ENCODE results near the gene RAN. TPM values are rescaled to one million over a fixed set of nuclear protein-coding genes. Genes with fewer than 3 reads are reported as not detected.

The RAN gene
- total RNA-seq (2022) (1,362 and 1,467 TPM in 2 replicates), Bru-seq, nascent RNA (percentile 99 among the genes with signal in this experiment), BruChase-seq, experiment 1, labeled RNA remaining after a 6-hour chase (percentile 100 among the genes with signal in this experiment), BruChase-seq, experiment 2, labeled RNA remaining after a 2-hour chase (percentile 100 among the genes with signal in this experiment)
- long read RNA-seq, transcript RAN-202 (6 exons, 1,530 nt), result minor isoform, 62 of 2,535 reads
- long read RNA-seq, transcript RAN-203 (6 exons, 2,455 nt), result minor isoform, 18 of 2,535 reads
- long read RNA-seq, transcript RAN-212 (7 exons, 2,661 nt), result major isoform, 2,361 of 2,535 reads
- long read RNA-seq, partial matches to known transcripts, result 51 of 2,535 reads
- long read RNA-seq, other reads (novel, unspliced or antisense), result 42 of 2,535 reads

- H3K4me1 Mint-ChIP-seq (ENCODE audit: insufficient read depth, unreplicated experiment), result peaks cover 26% of the 10 kb centered on the region
- DNase-seq (ENCODE audit: unreplicated experiment), result peak; percentile 89
- intact Hi-C loops (cut with micrococcal nuclease), result loop anchor here (1.0 kb wide), 1 partner anchor 32 kb away; the partner anchor contains the start of gene STX2
- H3K27ac Mint-ChIP-seq (ENCODE audit: low read depth, unreplicated experiment), result peak within 1 kb of the TSS; percentile 81
- POLR2A ChIA-PET, result interaction anchor here (0.8 kb wide), 1 partner anchor 32 kb away, joined by 3 read pairs; the partner anchor contains the start of gene STX2
- no peaks in the 10 kb centered on the region for H3K27me3 Mint-ChIP-seq (ENCODE audit: insufficient read depth, unreplicated experiment)
- no peaks in the 10 kb centered on the region for H3K9me3 Mint-ChIP-seq (ENCODE audit: unreplicated experiment)
- H3K36me3 Mint-ChIP-seq (ENCODE audit: insufficient read depth, unreplicated experiment), result peaks cover 43% of the 10 kb centered on the region
- BruUV-seq (replicated peaks), result TSS peak; percentile 81
- no peak for TF ChIP-seq CTCF (IDR thresholded peaks at IDR 0.05; ENCODE audit: unreplicated experiment)
- CTCF ChIA-PET, result interaction anchor here (0.7 to 1.4 kb wide), 3 partner anchors 32 to 1767 kb away, joined by 3 to 6 read pairs (median 3); no protein-coding TSS in a partner anchor
- peak within 1 kb of the TSS; percentile 88 for H3K4me3 Mint-ChIP-seq (ENCODE audit: unreplicated experiment)
Measured at GRCh38 chr12:130871286-130872178, at the start of gene RAN. Gene RAN, plus strand, starts transcription at chr12:130872066. Its CDS starts 528 bp downstream, at chr12:130872594.

- ChIA-PET POLR2A (no interaction called here), CTCF (interaction anchor here (0.6 to 2.5 kb wide), 5 partner anchors 9 to 1580 kb away, joined by 3 to 20 read pairs (median 4); no protein-coding TSS in a partner anchor)
- no peaks in the 10 kb centered on the region for H3K27me3 Mint-ChIP-seq (ENCODE audit: insufficient read depth, unreplicated experiment)
- no peak for TF ChIP-seq CTCF (IDR thresholded peaks at IDR 0.05; ENCODE audit: unreplicated experiment)
- no peak for DNase-seq (ENCODE audit: unreplicated experiment)
- intact Hi-C loops (cut with micrococcal nuclease), result no loop called here
- H3K4me3 Mint-ChIP-seq (ENCODE audit: unreplicated experiment), result no peak overlapping the region
- peaks cover 24% of the 10 kb centered on the region for H3K36me3 Mint-ChIP-seq (ENCODE audit: insufficient read depth, unreplicated experiment)
- no peaks in the 10 kb centered on the region for H3K4me1 Mint-ChIP-seq (ENCODE audit: insufficient read depth, unreplicated experiment)
- H3K27ac Mint-ChIP-seq (ENCODE audit: low read depth, unreplicated experiment), result no peak overlapping the region
- H3K9me3 Mint-ChIP-seq (ENCODE audit: unreplicated experiment), result no peaks in the 10 kb centered on the region
- no TSS peak for BruUV-seq (replicated peaks)
Measured at GRCh38 chr12:130825771-130826150, 46.1 kb upstream of the RAN start.

DNA sequence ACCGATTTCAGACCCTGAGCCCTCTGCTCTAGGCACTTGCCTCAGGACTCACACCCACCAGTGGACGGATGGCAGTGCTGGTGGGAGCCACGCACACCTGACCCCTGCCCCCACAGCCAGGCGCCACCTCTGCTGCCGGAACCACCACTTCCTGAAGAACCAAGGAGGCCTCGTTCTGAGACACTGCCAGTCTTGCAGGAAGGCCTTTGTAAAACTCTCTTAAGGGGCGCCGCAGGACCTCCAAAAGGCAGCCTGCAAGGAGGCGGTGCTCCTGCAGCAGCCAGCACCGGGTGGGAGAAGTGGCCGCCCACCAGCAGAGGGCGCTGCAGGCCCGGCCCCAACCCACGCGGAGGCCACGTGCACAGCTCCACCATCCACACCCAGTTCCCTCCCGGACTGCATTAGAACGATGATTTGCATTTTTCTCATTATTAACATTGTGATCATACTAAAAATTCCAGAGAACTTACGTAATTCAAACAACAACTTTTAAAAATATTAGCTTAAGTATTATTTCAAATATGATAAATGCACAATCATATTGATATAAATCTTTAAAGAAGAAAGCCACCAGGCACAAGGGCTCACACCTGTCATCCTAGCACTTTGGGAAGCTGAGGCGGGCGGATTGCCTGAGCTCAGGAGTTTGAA, 45.6 kb upstream of the RAN start:
- POLR2A ChIA-PET, result no interaction called here
- H3K27ac Mint-ChIP-seq (ENCODE audit: low read depth, unreplicated experiment), result no peak overlapping the region
- intact Hi-C loops (cut with micrococcal nuclease), result no loop called here
- H3K4me3 Mint-ChIP-seq (ENCODE audit: unreplicated experiment), result no peak overlapping the region
- peak; percentile 37 for DNase-seq (ENCODE audit: unreplicated experiment)
- no peaks in the 10 kb centered on the region for H3K9me3 Mint-ChIP-seq (ENCODE audit: unreplicated experiment)
- peak; percentile 38 for TF ChIP-seq CTCF (IDR thresholded peaks at IDR 0.05; ENCODE audit: unreplicated experiment)
- peaks cover 19% of the 10 kb centered on the region for H3K36me3 Mint-ChIP-seq (ENCODE audit: insufficient read depth, unreplicated experiment)
- H3K27me3 Mint-ChIP-seq (ENCODE audit: insufficient read depth, unreplicated experiment), result no peaks in the 10 kb centered on the region
- CTCF ChIA-PET, result interaction anchor here (0.6 to 2.5 kb wide), 7 partner anchors 10 to 1581 kb away, joined by 3 to 20 read pairs (median 3); no protein-coding TSS in a partner anchor
- BruUV-seq (replicated peaks), result no TSS peak
- no peaks in the 10 kb centered on the region for H3K4me1 Mint-ChIP-seq (ENCODE audit: insufficient read depth, unreplicated experiment)
